ENCODE data around the gene RENBP.

RENBP gene

GRCh38 chrX:153960077-153960476 lies 15.6 kb upstream of the RENBP start:
- no peak for TF ChIP-seq CTCF (IDR thresholded peaks at IDR 0.05; ENCODE audit: low read depth, low read length)
- H3K27ac ChIP-seq = no peak overlapping the region
- no peak overlapping the region for H3K4me3 ChIP-seq (ENCODE audit: low read depth, low read length)
- H3K9me3 ChIP-seq (ENCODE audit: severe bottlenecking) = no peaks in the 10 kb centered on the region
- H3K36me3 ChIP-seq = peaks cover 100% of the 10 kb centered on the region
- DNase-seq = no peak
- peaks cover 45% of the 10 kb centered on the region for H3K27me3 ChIP-seq (ENCODE audit: insufficient read depth, low read depth, severe bottlenecking)

DNA sequence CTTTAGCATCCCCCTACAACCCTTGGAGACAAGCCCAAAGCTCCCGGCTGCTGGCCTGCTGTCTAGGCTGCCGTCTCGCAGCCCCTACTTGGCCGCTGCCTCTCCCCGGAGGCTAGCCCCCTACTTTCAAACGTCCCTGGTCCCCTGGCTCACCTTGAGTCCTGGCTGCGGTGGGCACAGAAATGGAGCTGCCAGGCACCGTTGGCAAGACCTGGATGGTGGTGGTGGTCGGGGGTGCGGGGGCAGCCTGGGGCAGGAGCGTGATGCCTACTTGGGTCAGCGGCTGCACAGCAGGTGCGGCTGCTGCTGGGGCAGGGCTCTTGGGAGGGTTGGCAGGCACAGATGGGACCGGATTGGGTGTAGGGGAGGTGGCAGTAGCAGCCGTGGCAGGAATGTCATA lies 15.2 kb upstream of the RENBP start:
- peaks cover 100% of the 10 kb centered on the region for H3K36me3 ChIP-seq
- no peaks in the 10 kb centered on the region for H3K9me3 ChIP-seq (ENCODE audit: severe bottlenecking)
- H3K27me3 ChIP-seq (ENCODE audit: insufficient read depth, low read depth, severe bottlenecking) = peaks cover 47% of the 10 kb centered on the region
- no peak for DNase-seq
- no peak overlapping the region for H3K27ac ChIP-seq
- no peak overlapping the region for H3K4me3 ChIP-seq (ENCODE audit: low read depth, low read length)
- TF ChIP-seq CTCF (IDR thresholded peaks at IDR 0.05; ENCODE audit: low read depth, low read length) = no peak

GRCh38 chrX:153958605-153959004 lies 14.2 kb upstream of the RENBP start:
- no peak overlapping the region; the same call in 1 of the 2 replicates for H3K27ac ChIP-seq
- TF ChIP-seq CTCF (IDR thresholded peaks at IDR 0.05; ENCODE audit: low read depth, low read length) = no peak
- no peak for DNase-seq
- H3K4me3 ChIP-seq (ENCODE audit: low read depth, low read length) = no peak overlapping the region
- H3K9me3 ChIP-seq (ENCODE audit: severe bottlenecking) = no peaks in the 10 kb centered on the region
- peaks cover 100% of the 10 kb centered on the region for H3K36me3 ChIP-seq
- peaks cover 54% of the 10 kb centered on the region for H3K27me3 ChIP-seq (ENCODE audit: insufficient read depth, low read depth, severe bottlenecking)

GRCh38 chrX:153957224-153957623 lies 12.8 kb upstream of the RENBP start:
- TF ChIP-seq CTCF (IDR thresholded peaks at IDR 0.05; ENCODE audit: low read depth, low read length) = no peak
- Histone ChIP-seq H3K36me3 (peaks cover 100% of the 10 kb centered on the region), H3K27me3 (ENCODE audit: insufficient read depth, low read depth, severe bottlenecking) (peaks cover 54% of the 10 kb centered on the region), H3K27ac (no peak overlapping the region), H3K4me3 (ENCODE audit: low read depth, low read length) (no peak overlapping the region), H3K9me3 (ENCODE audit: severe bottlenecking) (no peaks in the 10 kb centered on the region)
- no peak for DNase-seq

- Histone ChIP-seq H3K36me3 (peaks cover 100% of the 10 kb centered on the region), H3K4me3 (ENCODE audit: low read depth, low read length) (no peak overlapping the region), H3K9me3 (ENCODE audit: severe bottlenecking) (no peaks in the 10 kb centered on the region), H3K27ac (no peak overlapping the region), H3K27me3 (ENCODE audit: insufficient read depth, low read depth, severe bottlenecking) (peaks cover 54% of the 10 kb centered on the region)
- TF ChIP-seq CTCF (IDR thresholded peaks at IDR 0.05; ENCODE audit: low read depth, low read length) = no peak
- DNase-seq = no peak
Measured at GRCh38 chrX:153956044-153956907, 11.8 kb upstream of the RENBP start.
